ENCODE results near the gene TLK2. TPM values are rescaled to one million over a fixed set of nuclear protein-coding genes. Genes with fewer than 3 reads are reported as not detected.
A peak's percentile ranks its signal among the peaks of the same experiment; 100 is the strongest.

Gene TLK2
- total and polyA plus RNA-seq, 8 donors, result 6.2 to 19.3 (median 13.3) TPM

DNA sequence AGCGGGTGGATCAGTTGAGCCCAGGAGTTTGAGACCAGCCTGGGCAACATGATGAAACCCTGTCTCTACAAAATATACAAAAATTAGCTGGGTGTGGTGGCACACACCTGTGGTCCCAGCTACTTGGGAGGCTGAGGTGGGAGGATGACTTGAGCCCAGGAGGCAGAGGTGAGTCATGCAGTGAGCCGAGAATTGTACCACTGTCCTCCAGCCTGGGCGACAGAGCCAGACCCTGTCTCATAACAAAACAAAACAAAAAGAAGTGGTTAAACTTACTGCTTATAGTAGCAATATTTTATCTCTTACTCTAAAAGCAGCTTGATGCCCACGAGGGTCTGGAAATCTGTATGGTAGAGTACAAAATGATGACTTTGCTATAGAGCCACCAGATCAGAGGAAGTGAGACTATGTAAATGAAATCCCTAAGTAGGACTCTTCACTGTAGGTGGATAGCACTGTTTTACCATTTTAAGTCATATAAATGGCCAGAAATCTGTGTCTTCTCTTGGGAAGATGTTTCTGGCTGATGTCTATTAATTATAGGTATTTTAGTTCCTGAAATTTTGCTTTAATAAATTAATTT, 88.5 kb downstream of the TLK2 start:
- whole genome bisulfite sequencing, 2 donors, result 95 to 97% methylated on average over 4 of the region's 4 CpGs
- FAIRE-seq, result no peak
- no peaks in the 10 kb centered on the region for H3K27me3 ChIP-seq
- no peak overlapping the region for H3K4me3 ChIP-seq
- no peak overlapping the region for H3K27ac ChIP-seq
- no peak for ATAC-seq
- no peak for TF ChIP-seq CTCF (IDR thresholded peaks at IDR 0.05)
- intact Hi-C loops (cut with DNase I), result no loop called here
- no peaks in the 10 kb centered on the region for H3K9me3 ChIP-seq
- peaks cover 0 to 5% (median 0%) of the 10 kb centered on the region in 3 donors for H3K4me1 ChIP-seq
- DNase-seq, result no peak
- H3K36me3 ChIP-seq, result peaks cover 0 to 11% (median 0%) of the 10 kb centered on the region in 3 donors

GRCh38 chr17:62572488-62572887, 93.9 kb downstream of the TLK2 start:
- no peaks in the 10 kb centered on the region for H3K4me1 ChIP-seq
- ATAC-seq (no peak), FAIRE-seq (no peak), DNase-seq (no peak)
- TF ChIP-seq CTCF (IDR thresholded peaks at IDR 0.05), result no peak
- H3K36me3 ChIP-seq, result peaks cover 0 to 21% (median 5%) of the 10 kb centered on the region in 3 donors
- H3K27me3 ChIP-seq, result no peaks in the 10 kb centered on the region
- 83 to 89% methylated on average over 5 of the region's 5 CpGs for WGBS, 2 donors
- intact Hi-C loops (cut with DNase I), result no loop called here
- no peaks in the 10 kb centered on the region for H3K9me3 ChIP-seq
- H3K4me3 ChIP-seq, result no peak overlapping the region
- H3K27ac ChIP-seq, result no peak overlapping the region

DNA sequence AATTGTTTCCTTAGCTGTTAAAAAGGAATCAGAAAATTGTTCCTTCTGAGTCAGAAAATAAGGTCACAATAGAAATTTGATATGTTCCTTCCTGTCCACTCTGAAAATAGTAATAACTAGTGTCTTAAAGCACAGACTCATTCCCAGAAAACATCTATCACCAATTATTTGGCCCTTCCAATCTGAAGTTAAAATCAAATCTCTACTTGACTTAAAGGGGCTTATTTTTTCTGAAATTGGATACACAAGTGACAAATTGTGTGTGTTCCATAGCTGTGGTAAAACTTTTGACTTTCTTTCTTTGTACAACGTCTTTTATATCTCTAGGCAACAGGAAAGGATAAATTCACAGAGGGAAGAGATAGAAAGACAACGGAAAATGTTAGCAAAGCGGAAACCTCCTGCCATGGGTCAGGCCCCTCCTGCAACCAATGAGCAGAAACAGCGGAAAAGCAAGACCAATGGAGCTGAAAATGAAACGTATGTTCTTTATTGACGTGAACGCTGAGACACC, 94.3 kb downstream of the TLK2 start:
- Histone ChIP-seq H3K27me3 (no peaks in the 10 kb centered on the region), H3K4me3 (no peak overlapping the region), H3K36me3 (peaks cover 0 to 25% (median 5%) of the 10 kb centered on the region in 3 donors), H3K4me1 (no peaks in the 10 kb centered on the region), H3K9me3 (no peaks in the 10 kb centered on the region), H3K27ac (no peak overlapping the region)
- TF ChIP-seq CTCF (IDR thresholded peaks at IDR 0.05), result no peak
- WGBS, 2 donors, result 78 to 85% methylated on average over 7 of the region's 7 CpGs
- DNase-seq (no peak), ATAC-seq (peak in 1 of 4 donors; percentile 40), FAIRE-seq (no peak)
- intact Hi-C loops (cut with DNase I), result no loop called here

- no peak for DNase-seq
- no peak for FAIRE-seq
- ATAC-seq, result no peak
- Histone ChIP-seq H3K27ac (no peak overlapping the region), H3K9me3 (no peaks in the 10 kb centered on the region), H3K36me3 (peaks cover 0 to 25% (median 5%) of the 10 kb centered on the region in 3 donors), H3K4me1 (no peaks in the 10 kb centered on the region), H3K27me3 (no peaks in the 10 kb centered on the region), H3K4me3 (no peak overlapping the region)
- TF ChIP-seq CTCF (IDR thresholded peaks at IDR 0.05), result no peak
- intact Hi-C loops (cut with DNase I), result no loop called here
Measured at GRCh38 chr17:62573480-62574117, 95.0 kb downstream of the TLK2 start.

DNA sequence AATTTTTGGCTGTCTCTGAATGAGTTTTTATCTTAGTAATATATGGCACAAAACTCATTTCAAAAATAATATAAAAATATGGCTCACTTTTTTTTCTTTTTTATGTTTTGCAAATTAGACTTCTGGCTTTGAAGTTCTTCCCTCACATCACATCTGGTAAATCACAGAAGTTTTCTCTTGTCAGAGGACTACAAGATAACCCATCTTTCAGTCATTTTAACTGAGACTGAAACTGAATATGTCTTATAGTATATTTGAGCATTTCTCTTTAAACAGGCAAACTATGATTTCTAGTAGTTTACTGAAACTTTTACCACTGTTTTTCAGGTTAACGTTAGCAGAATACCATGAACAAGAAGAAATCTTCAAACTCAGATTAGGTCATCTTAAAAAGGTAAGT, 97.8 kb downstream of the TLK2 start:
- H3K36me3 ChIP-seq, result peaks cover 0 to 25% (median 5%) of the 10 kb centered on the region in 3 donors
- no peak for ATAC-seq
- intact Hi-C loops (cut with DNase I), result no loop called here
- no peak for DNase-seq
- no peaks in the 10 kb centered on the region for H3K4me1 ChIP-seq
- no peak overlapping the region for H3K27ac ChIP-seq
- no peaks in the 10 kb centered on the region for H3K27me3 ChIP-seq
- no peaks in the 10 kb centered on the region for H3K9me3 ChIP-seq
- no peak overlapping the region for H3K4me3 ChIP-seq
- WGBS, 2 donors, result 95 to 97% methylated on average over 1 of the region's 1 CpG
- FAIRE-seq, result no peak
- TF ChIP-seq CTCF (IDR thresholded peaks at IDR 0.05), result no peak
